GM20431 (cell line): ENCODE measurements around the gene CCDC68.

Experiments
- in situ Hi-C: fragments of 300-500 bp; cut with MseI, MboI; formaldehyde crosslinking; loops from one replicate; pipeline ENCODE4 v1.15.0; 2020; ENCODE audit warnings: low sequenced_read_pairs; ENCODE audit not compliant: unreplicated experiment

Gene CCDC68

DNA sequence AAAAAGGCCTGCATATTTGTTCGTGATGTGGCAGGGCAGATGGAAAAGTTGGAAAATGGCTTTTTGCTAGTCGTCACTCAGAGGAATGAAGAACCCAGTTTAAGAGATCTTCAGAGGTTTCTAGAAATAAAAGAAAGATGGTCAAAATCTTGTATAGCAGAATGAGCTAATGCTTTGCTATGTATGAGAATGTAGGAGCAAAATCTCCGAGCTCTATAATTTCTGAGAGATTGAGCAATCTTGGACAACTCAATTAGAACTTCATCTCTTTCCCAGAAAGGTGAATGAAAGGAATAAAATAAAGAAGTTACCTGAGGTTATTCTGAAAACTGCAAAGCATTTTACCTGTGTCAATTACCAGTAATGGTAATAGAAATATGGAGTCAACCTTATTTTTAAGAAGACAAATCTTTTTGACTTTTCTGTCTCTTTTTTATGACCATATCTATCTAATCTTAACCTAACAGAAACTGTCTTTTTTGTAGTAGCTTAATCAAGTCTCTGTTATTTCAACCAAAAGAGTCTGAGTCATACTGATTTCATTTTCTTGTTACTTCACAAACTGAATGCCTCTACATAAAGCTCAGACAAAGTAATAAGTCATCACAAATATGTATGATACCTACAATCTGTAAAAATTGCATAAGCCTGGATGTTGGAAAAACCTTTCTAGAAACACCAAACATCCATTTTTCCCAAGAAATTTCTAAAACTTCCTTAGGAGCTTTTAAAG, 32.5 kb downstream of the CCDC68 start:
- in situ Hi-C loops, result no loop called here

DNA sequence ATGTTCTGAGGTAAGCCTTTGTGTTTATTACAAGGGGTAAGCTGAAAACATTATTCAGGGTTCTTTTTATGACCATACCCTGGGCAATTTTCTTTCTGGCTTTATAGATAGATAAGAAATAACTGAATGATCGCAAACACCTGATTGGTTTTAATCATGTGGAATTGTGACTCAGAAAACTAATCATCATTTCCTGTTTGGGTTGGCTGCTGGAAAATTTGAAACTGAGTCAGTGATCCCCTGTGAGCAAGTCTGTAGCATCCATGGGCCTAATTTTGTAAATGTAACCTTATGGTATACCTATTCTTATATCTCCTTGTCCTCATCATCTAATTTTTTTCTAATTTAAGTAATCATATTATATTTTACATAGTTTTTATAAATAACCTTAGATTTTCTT, 34.3 kb downstream of the CCDC68 start:
- in situ Hi-C loops, result no loop called here

DNA sequence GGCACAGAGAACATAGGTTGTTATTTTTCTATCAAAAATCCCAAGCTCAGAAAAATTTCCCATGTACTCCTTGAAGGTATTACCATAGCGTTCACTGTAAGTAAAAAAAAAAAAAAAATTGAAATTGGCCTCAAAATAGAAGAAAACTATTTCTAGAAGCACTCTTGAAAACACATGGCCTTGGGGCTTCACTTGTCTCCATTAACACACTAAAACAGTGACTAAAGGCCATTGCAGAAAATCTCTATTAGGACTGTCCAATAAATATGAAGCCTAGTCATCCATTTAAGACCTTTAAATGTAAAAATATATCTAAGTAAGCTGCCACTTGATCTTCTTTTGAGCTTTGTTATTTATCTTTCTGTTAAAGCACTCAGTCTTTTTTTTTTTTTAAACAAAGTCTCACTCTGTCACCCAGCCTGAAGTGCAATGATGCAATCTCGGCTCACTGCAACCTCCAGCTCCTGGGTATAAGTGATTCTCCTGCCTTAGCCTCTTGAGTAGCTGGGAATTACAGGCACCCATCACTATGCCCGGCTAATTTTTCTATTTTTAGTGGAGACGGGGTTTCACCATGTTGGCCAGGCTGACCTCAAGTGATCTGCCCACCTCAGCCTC, 35.8 kb downstream of the CCDC68 start:
- in situ Hi-C loops, result no loop called here

DNA sequence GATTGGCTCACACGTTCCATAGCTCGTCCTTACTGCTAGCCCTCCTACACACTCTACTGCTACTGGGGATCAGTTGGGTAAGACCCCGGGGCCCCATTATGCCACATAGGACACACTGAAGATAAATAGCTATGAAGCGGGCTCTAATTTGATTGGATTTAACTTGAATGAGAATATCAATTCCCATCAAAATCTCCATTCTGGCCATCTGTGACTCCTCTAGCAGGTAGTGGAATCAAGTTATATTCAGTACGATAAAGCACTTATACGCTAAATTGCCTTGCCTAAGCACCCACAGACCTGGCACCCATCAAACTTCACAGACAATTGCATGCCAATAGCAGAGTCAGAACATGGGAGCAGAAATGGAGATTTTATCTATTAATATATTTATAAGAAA, 39.8 kb downstream of the CCDC68 start:
- in situ Hi-C loops, result no loop called here

DNA sequence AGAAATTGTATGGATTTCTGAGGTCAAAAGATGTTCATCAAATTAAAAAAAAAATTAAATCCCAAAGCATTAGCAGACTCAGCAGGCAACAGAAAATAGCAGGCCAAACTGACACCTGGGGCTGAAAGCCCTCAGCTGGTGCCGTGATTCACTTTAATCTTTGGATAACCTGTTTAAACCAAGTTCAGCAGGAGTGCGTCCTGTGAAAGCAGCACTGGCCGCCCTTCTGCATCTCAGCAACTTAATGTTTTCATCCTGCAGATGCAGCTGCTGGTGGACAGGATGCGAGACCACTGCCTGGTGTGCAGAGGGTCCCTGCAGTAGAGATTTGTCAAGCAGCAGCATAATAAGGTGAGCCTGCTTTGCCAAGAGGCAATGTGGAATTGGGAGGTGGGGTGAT, 41.2 kb downstream of the CCDC68 start:
- in situ Hi-C loops, result no loop called here

DNA sequence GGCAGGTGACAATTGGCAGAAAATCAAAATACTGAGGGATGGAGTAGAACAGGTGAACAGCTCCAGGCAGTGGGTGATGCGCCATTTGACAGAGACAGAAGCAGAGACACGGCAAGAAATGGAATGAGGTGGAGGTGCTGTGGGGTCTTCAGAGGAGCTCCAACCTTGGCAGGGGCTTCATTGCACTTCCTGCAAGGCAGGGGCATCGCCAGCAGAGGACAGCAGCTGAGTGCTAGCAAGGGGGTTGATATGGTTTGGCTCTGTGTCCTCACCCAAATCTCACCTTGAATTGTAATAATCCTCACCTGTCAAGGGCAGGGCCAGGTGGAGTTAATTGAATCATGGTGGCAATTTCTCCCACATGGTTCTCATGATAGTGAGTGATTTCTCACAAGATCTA, 42.8 kb downstream of the CCDC68 start:
- in situ Hi-C loops, result no loop called here

DNA sequence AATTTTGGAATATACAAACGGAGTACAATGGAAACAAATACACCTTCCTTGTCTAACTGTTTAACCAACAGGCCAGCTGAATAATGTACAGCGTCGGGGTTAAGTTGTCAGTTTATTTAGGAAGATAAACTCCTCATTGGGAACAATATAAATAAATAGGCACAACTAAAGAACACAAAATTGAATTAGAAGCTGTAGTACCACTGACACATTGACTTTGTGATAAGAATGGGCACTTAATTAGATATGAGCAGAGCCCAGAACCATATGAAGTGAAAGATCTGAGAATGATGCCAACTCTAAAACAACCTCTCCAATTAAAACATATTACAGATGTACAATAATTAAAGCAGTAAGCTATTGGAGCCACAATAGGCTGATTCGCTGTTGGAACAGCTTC, 44.4 kb downstream of the CCDC68 start:
- in situ Hi-C loops, result no loop called here

DNA sequence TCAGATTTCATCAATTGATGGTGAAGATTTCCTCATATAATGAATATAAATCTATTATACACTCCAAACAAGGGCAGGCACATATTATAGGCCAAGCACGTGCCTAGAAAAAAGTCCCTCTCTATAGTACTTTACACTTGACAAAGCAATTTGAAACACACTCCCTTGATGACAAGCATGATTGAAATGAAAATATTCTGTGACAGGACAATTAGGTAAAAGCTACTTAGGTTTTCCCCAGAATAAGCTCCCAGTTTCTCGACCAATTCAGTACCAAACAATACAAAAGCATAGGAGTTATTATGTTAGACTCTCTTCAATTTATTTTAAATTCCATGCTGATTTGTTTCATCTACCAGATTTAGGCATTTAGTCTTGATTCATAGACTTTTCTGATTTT, 47.7 kb downstream of the CCDC68 start:
- in situ Hi-C loops, result no loop called here

DNA sequence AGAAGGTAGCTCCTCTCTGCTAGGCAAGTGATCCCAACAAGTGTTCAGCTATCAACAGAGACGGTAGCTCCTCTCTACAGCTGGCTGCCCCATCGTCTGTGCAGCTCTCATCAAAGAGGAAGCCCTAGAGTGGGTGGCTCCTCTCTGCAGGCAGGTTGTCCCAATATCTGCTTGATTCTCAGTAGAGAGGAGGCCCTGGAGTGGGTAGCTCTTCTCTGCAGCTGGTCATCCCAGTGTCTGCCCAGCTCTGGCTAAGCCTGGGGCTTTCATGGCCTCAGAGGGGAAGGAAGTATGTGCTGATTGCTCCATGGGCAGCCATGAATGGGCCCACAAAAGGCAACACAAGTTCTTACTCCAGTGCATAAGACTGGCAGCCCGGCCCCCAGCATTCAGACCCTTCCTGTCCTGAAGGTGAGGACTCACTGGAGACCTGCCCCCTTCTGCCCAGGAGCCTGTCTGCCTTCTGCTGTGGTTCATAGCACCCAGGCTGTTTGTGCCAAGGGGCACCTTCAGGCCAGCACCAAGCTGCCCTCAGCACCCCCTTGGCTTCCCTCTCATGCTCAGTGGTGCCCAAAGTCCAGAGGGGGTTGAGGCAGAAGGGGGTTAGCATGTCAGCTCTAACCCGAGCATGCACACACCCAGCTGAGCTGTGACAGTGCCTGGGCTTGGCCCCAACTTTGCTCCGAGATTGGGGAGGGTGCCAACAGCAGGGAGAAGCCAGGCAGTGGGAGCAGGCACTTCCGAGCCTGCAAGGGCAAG, 48.9 kb downstream of the CCDC68 start:
- in situ Hi-C loops, result no loop called here

DNA sequence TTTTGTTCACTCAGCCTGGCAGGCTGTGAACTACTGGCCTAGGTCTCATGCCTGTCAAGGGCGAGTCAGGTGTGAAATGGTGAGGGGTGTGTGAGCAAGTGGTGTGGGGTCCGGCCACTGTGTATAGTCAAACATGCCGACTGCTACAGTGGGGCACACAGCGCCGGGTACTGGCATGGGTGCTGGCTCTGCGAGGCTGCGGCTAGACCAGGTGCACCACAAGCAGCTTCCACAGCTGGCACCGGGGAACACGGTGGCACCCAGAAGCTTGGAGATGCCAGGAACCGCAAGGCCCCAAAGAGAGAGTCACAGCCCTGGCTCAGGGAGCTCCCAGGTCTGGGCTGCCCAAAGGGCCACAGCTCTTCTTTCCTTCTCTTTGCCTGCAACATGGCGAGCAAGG, 49.7 kb downstream of the CCDC68 start:
- in situ Hi-C loops, result no loop called here

DNA sequence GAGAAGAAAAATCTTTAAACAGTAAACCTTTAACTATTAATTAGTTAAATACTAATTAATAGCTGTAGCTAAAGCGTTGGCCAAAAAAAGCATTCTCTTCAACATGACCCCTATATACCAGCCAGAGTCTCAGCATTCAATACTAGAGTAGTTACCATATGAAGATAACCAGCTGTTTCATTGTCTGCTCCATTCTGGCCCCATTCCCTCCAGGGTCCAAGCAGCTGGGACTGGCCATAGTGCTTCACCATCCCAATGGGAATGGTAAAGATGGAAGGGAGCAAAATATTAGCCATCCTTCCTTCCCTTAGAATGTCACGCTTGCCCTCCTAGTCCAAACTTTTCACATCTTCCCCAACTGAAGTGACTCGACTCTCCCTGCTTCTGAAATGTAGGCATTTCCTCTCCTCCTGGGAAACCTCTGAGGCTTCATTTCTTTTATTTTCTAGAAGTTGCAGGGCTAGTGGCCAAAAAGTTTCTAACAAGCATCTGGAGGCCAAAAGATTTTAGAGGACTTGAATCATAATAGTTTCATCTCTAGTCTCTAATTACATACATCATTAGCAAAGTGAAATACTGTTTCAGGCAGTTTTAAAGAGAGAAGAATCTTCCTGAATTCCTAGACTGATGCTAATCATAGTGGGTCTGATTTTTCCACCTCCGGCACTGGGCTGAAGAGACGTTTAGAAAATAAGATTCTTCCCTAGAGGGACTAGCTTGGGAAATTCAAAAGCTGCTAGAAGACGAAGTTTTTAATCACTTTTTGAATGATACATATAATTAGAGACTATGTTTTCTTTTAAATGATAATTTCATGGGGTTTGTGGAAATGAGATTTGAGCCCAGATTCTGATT, 52.7 kb downstream of the CCDC68 start:
- in situ Hi-C loops, result no loop called here

DNA sequence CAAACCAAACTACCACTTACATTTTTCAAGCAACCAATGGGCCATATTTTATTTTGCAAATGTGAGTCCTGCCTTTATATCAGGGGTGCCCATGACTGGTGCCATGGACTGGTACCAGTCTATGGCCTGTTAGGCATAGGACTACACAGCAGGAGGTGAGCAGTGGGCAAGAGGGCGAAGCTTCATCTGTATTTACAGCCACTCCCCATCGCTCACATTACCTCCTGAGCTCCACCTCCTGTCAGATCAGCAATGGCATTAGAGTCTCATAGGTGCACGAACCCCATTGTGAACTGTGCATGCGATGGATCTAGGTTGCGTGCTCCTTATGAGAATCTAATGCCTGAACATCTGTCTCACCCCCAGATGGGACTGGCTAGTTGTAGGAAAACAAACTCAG, 53.6 kb downstream of the CCDC68 start:
- in situ Hi-C loops, result no loop called here

DNA sequence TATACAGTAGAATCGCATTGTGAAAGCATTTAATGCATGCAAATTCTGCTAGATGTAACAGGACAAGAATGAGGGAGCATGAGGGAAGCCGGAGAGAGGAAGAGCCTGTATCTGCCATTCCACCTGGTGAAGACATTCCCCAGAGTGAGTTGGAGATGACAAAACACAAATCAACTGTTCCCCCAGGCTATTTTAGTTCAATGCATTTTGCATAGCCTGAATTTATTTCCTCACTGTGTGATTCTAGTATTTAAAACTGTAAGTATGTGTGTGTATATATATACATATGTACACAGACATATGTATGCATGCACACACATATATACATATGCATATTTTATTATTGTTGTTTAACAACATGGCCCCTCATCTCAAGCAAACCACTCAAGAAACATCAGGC, 54.7 kb downstream of the CCDC68 start:
- in situ Hi-C loops, result no loop called here

DNA sequence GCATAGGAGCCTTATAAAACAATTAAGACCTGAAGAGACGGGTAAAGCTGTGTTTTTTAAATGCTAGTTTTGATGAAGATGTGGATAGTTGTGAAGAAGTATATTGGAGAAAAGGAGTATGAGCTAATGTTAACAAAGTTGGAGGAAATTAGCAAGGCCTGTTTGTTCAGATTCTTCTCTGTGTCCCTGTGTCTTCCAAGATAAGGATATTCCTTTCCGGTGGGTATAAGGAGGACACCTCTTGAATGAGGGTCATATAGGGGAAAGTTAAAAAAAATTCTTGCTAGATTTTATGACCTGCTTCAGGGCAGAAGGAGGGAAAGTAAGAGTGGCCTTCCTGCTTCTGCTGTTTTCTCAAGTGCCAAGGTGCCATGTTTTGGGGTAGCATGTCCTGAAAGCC, 59.0 kb downstream of the CCDC68 start:
- in situ Hi-C loops, result no loop called here

DNA sequence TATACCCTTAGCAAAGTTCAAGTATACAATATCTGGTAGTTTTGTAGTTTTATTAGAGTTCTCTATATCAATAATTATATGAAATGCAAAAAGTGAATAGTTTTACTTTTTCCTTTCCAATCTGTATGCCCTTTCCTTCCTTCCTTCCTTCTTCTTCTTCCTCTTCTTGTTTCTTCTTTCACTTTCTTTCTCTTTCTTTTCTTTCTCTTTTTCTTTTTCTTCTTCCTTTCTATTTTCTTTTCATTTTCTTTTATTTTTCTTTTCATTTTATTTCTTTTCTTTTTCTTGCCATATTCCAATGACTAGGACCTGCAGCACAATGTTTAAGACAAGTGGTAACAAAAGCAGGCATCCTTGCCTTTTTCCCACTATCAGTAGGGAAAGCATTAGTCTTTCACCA, 59.8 kb downstream of the CCDC68 start:
- in situ Hi-C loops, result no loop called here

DNA sequence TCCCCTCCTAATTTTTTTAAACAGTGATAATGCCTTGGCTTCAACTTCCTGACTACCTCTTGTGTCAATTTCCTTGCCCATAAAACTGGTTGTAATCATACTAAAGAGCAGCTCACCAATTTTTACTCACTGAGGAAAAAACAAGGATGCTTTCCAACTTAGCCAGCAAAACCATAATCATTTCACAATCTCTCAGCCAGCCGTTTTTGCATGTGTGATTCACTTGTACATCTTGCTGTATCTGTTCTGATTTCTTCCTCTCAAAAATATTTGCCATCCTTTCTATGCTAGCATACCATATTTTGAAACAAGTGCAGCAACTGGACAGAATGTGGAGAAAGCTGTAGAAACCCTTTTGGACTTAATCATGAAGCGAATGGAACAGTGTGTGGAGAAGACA, 70.3 kb downstream of the CCDC68 start:
- in situ Hi-C loops, result no loop called here

DNA sequence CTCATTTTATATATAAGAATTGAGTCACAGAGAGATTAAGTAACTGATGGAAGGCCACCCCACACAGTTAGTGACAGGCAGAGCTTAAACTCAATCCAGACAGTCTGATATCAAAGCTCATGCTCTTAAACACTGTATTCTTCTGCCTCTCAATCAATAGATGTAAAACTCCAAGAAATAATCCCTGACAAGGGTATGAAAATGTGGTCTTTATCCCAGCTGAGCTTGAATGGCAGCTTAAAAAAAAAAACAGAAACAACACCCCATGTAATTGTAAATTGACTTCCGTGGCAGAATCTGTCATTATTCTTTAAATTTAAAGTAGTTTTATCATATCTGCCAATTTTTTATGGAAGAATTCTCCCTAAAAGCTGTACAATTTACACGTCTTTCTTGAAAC, 70.9 kb downstream of the CCDC68 start:
- in situ Hi-C loops, result no loop called here

DNA sequence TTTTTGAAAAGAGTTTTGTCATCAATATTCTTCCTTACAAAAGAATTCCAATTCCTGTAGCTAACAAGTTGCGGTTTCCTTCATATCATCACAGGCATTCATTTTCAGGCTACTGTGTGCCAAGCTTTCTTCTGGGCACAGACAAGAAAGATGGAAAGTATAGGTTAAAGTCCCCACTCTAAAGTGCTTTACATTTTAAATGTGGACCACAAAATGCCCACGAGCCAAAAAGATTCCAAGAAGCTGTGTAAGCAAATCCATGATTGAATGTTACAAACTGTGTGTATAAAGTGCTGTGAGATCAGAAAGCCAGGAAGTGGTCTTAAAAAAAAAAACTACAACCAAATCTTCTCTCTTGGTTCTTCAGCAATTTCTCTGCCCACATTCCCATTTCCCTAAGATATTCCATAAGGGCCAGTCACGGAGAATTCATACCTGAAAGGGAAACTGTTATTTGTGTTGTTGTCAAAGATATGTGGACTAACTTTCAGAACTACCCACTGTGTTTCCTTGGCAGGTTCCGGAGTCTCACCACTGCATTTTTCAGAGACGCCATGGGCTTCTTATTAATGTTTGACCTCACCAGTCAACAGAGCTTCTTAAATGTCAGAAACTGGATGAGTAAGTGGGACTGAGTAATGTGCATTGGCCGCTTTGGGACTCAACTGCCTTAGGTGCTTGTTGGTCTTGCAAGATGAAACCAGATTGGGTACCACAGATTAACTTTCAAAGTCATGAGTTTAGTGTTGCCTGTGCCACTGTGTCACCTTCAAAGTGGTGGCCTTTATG, 75.3 kb downstream of the CCDC68 start:
- in situ Hi-C loops, result no loop called here

DNA sequence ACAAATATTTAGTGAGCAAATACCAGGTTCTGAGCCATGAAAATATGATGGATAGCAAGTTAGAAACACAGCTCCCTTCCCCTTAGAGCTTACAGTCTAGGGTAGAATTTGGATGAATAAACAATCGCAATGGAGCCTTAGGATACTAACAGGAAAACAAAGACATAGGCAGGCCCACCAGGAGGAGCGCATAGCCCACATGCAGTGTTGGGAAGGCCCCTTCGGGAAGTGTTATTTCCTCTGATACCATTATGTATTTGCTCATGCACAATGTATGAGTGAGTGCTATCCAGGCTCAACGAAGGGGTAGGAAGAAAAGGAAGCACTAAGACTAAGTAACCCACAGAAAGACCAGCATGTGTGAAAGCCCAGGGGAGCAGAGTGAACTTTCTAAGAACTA, 76.9 kb downstream of the CCDC68 start:
- in situ Hi-C loops, result no loop called here
